Stimulated activated CD8-positive, alpha-beta memory T cell treated with anti-CD3 and anti-CD28 coated beads, Interleukin-7, amount 100 ng/mL, for 4 hours (primary cell): ENCODE data around the gene ADAMTS15.

Experiments
- DNase-seq, 2 donors: peaks; one replicate each; pipeline ENCODE4 v3.0.0-alpha.2; 2020; ENCODE audit warnings: low read depth in 2 of 2

ADAMTS15 gene

DNA sequence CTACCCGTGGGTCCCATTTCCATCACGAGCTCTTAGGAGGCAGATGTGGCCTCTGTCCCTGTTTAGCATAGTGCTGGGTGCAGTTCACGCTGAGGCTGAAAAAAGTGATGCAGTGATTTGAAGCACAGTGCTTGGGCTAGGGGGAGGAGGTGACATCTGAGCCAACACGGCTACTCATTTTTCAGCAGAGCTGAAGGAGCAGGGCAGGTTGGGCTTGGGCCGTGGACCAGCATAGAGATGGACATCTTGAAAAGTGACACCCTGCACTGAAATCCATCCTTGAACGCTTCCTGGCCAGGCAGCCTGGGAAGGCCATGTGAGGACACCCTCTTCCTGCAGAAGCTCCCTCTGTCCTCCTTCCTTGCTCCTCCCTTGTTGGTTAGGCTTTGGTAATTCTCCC is 66.4 kb downstream of the ADAMTS15 start:
- no peak for DNase-seq

DNA sequence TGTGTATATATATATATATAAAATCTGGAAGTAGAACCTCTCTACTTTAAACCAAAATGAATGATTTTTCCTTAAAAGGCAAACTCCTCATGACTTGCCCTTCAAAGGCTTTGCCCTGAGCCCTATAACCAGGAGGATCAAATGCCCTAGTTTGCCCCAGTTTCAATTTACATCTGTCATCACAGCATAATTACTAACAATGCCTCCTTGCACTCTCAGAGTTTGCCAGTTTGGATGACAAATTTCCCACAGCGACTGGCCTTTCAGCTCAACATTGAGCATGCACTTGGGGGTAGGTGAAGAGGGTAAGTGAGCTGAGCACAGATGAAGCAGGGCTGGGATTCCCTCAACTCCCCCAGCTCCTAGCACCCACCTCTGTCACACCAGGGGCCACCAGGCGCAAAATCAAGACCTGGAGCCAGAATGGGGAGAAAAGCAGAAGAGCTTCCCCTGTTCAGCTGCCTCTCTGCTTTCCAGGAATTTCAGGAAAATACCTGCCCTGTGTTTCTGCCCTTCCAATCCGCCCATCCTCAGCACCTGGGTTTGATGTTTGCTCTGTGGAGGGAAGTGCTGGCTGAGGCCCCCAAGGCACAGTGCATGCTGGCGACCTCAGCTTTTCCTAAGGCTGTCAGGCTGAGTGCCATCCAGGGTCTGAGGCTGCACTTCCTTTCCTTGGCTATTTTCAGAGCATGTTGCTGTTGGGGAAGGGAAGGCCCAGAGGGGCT is 67.5 kb downstream of the ADAMTS15 start:
- no peak for DNase-seq

DNA sequence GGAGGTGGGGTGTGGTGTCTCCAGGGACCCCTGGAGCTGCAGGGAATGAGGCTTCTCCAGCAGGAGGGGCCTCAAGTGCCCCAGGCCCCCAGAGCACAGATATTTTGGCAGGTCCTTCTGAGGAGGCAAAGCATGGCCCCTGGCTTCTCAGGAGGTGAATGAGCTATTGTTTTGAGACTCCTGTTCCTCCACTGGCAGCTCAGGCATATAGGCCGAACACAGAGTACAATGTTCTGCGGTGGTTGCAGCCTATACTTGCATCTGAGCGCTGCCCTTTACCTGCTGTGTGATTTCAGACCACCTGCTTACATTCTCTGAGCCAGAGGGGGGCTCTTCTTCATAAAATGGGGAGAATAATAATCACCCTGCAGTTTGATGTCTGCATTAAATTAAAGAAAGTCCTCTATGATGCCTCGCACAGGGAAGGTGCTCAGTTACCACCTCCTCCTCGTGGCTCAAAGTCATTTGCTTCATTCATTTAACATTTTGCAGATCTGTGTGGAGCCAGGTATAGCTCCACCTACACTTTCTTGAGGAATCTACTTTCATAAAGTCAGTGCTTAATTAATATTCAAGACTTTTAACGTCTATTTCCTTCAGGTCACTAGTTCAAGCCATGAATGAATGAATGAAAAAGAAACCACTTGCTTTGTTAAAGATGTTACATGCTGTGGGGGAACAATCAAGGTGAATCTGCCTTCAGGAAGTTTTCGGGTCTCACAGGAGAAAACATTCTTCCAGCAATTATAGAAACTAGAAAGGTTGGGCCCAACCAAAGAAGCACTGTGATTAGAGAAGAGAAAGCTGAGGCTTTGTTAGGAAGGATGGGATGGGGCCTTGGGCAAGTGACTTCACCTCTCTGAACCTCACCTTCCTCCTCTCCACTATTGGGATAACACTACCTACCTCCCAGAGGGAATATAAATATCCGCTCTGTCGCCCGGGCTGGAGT is 68.4 kb downstream of the ADAMTS15 start:
- DNase-seq, result no peak

- no peak for DNase-seq
These were observed 69.8 kb downstream of the ADAMTS15 start for GRCh38 chr11:130518164-130518680.

- DNase-seq, result no peak
These were observed 70.9 kb downstream of the ADAMTS15 start for GRCh38 chr11:130519128-130519932.

- no peak for DNase-seq
These were observed 71.8 kb downstream of the ADAMTS15 start for GRCh38 chr11:130520271-130520671.

GRCh38 chr11:130522284-130522961 is 74.0 kb downstream of the ADAMTS15 start:
- DNase-seq, result no peak

DNA sequence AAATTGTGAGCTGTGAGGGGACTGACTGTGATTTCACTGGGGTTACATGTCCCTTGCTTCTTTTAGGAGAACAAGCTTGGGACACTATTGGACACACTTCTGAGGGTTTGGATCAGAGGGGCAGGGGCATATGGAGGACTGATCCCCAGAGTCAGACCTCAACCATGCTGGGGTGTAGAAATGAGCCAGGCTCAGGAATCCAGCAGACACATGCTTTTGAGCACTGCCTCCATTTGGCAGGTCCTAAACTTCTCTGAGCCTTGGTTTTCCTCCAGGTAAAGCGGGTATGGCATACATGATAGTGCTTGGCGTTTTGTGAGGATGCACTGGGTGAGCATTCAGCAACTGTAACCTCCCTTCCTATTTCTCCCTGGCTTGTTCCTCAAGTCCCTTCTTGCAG is 74.7 kb downstream of the ADAMTS15 start:
- no peak for DNase-seq

- DNase-seq, result no peak
These were observed 75.2 kb downstream of the ADAMTS15 start for GRCh38 chr11:130523609-130524008.

DNA sequence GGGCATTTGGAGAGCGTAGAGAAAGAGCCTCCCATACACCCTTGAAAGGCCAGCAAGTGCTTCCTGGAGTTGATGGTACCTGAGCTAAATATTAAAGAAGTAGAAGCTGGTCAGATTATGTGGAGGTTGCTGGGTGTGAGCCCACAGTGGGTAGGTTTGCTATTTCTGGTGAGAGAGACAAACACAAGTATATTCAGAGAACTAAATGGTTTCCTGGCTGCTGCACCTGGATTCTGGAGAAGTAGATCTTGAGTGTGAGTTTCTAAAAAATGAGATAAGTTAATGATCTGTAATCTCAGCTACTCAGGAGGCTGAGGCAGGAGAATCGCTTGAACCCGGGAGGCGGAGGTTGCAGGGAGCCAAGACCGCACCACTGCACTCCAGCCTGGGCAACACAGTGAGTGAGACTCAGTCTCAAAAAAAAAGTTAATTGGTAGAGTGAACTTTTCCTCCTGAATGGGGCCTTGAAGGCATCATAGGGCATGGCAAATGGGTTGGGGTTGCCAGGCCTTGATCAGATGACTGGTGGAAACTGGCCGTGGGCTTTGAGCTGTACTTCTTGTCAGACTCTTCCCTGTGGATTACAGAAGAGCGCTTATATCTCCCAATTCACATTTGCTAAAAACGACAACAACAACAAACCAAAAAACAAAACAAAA is 75.8 kb downstream of the ADAMTS15 start:
- DNase-seq, result no peak

DNA sequence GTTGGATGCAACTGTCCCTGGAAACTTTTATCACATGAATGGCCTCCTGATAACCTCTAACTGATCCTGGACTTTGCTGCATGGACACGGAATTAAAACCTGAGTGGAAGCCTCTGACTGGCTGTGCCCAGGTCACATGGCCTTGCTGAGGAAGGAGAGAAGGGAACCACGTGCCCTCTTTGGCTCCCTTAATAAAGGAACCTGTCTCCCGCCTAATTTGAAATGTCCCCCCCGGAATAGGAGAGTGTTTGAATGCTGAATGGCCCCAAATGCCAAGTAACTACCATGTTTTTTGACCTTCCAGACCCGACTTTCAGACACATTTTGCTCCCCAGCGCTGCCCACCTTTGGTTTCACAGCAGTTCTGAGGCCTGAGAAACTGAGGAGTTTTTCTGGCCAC is 76.9 kb downstream of the ADAMTS15 start:
- no peak for DNase-seq
